GM12872 (cell line): Measurements from ENCODE around the gene VSIG10L.

Experiments
- TF ChIP-seq, protein P1 (sequence below): IDR thresholded peaks from 3 replicates; pipeline ENCODE4 v1.5.1; 2011; ENCODE audit warnings: low read depth, mild to moderate bottlenecking, low read length, moderate library complexity; ENCODE audit not compliant: insufficient read depth

VSIG10L gene

DNA sequence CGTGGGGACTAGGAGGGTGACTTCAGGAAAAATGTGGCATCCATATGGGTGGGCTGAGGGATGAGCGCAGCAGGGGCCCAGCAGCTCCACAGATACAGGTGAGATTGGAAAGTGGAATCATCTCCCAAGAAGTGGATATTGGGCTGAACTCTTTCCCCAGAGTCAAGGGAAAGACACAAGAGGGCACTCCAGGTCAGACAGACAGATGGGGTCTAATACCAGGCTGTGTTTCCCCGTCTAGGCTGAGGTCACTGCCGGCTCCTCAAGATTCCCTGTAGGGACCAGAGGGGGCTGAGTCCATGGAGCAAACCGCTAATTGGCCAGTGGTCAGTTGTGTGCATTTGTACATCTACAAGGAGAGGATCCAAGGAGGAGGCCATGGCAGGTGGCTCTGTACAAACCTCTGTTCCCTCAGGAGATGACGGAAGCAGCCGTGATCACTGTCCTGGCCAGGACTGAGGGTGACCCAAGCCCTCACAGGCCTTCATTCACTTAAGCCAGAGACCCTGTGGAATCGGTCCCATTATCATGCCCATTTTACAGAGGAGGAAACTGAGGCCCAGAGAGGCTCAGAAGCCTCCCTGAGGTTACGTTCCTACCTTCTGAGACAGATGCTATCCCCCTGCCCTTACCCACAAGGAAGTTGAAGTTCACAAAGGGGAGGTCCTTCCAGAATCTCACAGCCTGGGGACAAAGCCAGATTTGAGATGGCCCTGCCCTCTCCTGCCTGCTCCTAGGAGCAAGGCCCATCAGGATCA lies 45.4 kb downstream of the VSIG10L start:
- TF ChIP-seq, protein P1, sequence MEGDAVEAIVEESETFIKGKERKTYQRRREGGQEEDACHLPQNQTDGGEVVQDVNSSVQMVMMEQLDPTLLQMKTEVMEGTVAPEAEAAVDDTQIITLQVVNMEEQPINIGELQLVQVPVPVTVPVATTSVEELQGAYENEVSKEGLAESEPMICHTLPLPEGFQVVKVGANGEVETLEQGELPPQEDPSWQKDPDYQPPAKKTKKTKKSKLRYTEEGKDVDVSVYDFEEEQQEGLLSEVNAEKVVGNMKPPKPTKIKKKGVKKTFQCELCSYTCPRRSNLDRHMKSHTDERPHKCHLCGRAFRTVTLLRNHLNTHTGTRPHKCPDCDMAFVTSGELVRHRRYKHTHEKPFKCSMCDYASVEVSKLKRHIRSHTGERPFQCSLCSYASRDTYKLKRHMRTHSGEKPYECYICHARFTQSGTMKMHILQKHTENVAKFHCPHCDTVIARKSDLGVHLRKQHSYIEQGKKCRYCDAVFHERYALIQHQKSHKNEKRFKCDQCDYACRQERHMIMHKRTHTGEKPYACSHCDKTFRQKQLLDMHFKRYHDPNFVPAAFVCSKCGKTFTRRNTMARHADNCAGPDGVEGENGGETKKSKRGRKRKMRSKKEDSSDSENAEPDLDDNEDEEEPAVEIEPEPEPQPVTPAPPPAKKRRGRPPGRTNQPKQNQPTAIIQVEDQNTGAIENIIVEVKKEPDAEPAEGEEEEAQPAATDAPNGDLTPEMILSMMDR, result 0 out of 3 replicates have a peak, but pooled peaks have one; percentile 7

DNA sequence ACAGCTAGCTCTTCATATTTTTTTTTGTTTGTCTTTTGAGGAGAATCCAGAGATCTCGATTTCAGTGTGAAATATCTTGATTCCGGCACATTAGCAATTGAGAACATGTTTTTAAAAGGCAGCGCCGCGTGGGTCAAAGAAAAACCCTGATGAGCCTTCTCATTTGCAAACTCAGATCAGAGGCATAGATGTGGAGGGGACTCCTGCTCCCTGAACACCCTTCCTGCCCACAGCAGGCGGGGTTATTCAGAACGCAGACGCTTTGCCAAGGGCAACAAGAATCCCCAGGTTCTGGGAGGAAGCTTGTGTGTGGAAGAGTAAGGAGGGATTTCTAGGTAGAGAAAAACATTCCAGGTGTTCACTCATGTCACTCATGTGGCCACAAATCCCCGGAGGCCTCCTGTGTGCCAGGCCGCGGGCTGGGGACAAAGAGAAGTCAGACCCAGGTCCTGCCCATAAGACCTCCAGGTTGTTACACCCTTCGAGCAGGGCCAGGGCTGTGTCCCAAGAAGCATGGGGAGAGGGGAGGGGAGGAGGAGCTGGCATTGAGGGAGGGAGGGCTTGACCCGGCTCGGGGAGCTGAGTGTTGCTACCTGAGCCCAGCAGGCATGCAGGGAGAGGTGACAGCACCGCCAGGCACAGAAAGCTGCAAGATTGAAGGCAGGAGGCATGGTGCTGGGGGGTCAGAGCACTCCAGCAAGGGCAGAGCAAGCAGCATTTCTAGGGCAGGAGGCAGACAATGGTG lies 46.4 kb downstream of the VSIG10L start:
- TF ChIP-seq, protein P1, result no peak

DNA sequence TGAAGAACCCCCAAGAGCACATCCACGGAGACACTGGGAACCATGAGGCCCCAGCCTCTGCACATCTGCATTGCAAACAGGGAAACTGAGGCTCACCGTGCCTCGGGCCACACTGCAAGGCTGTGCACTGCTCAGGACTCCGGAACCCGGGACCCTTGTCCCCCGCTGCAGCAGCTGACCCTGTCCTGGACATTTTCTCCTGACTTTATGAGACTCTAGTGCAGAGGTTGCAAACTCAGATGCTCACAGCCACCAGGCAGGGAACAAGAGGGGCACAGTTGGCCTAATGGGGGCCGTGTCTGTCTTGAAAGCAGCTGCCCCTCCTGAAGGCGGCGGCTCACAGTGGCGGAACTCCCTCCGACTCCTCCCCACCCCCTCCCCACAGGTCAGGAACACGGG lies 47.0 kb downstream of the VSIG10L start:
- TF ChIP-seq, protein P1, result no peak

DNA sequence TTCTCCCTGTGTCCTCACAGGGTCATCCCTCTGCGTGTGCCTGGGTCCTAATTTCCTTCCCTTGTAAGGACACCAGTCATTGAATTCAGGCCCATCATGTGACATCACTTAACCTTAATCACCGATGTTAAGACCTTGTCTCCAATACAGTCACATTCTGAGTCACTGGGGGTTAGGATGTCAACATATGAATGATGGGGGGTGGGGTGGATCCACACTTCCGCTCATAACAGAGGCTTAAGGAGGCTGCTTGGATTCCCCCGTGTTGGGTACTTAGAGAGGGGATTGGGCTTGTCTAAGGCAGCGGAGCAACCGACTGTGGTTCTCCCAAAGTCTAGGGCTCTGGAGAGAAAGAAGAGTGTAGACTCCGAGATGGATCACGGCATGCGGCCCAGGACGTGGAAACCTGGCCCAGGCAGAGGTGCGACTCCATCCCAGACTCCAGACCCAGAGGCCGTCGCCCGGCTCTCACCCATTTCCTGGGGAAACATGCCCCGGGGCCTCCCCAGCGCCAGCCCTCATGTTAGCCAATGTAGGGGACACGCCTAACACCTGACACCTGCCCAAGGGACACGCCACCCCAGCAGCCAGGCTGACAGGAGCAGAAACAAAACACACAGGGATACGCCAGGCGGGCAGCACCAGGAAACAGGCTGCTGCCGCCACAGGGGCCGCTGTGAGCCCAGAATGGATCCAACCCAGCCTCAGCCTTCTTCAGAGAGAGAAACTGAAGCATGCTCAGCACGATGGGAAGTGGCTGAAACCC lies 47.5 kb downstream of the VSIG10L start:
- TF ChIP-seq, protein P1, result no peak

DNA sequence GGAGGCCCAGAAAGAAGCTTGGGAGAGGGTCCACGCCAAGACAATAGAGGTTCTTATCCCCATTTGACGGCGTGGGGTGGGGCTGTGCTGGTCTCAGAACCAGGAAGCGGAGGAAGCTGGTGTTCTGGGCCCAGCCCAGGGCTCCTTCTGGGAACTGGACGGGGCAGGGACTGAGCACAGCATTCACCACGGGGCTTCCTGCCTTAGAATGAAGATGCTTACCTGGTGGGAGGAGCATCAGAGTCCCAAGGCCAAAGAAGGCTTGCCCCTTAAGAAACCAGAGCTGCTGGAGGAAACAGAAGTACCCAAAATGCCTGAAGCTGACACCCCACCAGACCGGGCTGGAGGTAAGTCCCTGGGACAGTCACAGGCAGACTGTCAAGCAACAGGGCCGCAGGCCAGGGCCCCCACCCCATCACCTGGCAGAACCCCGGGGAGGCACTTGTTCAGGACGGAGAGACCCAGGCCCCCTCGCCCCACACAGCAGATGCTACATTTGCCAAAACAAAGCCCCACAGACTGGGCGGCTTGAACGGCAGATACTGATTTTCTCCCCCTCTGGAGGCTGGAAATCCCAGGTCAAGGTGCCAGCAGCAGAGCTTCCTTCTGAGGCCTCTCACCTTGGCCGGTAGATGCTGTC lies 48.2 kb downstream of the VSIG10L start:
- TF ChIP-seq, protein P1, result no peak

DNA sequence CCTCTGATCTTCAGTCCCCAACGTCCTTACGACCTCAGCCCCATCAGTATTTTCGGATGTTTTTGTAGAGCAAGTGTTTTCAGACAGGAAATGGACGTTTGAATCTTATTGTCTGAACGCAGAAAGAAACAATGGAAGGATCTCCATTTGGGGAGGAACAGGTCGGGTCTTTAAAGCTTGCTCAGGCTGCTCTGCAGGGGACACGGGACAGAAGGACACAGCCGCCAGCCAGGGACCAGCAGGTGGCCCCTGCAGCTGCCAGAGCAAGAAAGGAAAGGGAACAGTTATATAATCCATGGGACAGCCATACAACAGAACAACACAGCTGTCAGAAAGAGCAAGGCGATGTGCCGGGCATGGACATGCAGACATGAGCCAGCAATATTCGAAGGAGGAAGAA lies 49.0 kb downstream of the VSIG10L start:
- TF ChIP-seq, protein P1, result no peak
